Body of pancreas (tissue), 4 donors: ENCODE measurements around the gene SLC4A5.

ENCODE experiments used
- CTCF ChIP-seq, 7 experiments: fragments of 450-650 bp in 4 of 7; fragments of 200-600 bp in 3 of 7; sonication (generic) in 3 of 7; IDR thresholded peaks; one replicate each; pipeline ENCODE4 v1.5.1; 2016 to 2019; ENCODE audit warnings: antibody characterized with exemption in 7 of 7
- POLR2A ChIP-seq, 3 donors: fragments of 450-650 bp; IDR thresholded peaks; one replicate each; pipeline ENCODE4 v1.6.1; 2016; ENCODE audit warnings: antibody characterized with exemption in 3 of 3, mild to moderate bottlenecking in 2 of 3

GRCh38 chr2:74168739-74169138, 174.5 kb downstream of the SLC4A5 start:
- TF ChIP-seq CTCF (IDR thresholded peaks at IDR 0.05) (no peak), POLR2A (IDR thresholded peaks at IDR 0.05) (no peak)
